Measurements from ENCODE around the gene GPR42. TPM values are rescaled to one million over a fixed set of nuclear protein-coding genes. Genes with fewer than 3 reads are reported as not detected.

Gene GPR42
- total RNA-seq: not detected in 2 replicates

DNA sequence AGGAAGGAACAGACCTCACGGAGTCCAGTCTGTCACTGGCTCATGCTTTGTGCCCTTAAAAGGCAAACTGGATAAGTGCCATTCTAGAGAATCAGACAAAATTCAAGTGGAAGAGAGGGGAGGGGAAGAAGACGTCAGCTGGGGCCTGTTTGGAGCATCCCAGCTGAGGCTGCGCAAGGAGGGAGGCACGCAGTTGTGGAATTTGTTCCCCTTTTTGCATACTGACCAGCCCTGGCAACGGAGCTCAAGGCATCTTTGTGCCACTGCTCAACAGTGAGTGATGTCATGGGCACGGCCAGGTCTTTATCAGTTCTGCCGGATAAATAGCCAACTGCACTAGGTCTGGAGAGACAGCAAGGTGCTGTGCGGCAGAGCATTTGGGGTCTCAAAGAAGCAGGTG is at the start of gene GPR42:
Gene GPR42, plus strand, starts transcription at position 347 of the 400 bp plus-strand sequence. CDS start 292 bp downstream, outside the sequence.

DNA sequence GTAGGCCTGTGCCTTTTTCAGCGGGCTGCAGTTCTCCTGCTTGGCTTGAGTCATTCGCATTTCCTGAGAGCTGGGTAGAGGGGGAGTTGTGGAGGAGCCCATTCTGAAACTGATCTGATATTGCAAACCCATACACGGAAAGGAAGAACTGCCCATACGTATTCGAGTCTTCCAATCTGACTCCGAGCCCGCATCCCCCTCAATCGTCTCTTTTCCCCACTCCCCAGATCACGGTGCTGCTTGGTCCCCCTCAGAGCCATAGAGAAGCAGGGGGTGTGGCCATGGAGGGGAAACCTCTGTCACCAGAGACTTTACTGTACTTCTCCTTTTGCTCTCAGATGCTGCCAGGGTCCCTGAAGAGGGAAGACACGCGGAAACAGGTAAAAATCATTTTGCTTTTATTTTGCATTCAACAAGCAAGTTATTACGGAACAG is 42.0 kb upstream of the GPR42 start, which contains the start of gene CD22:
Gene CD22, plus strand, starts transcription at position 337 of the 435 bp plus-strand sequence. CDS start 2,854 bp downstream, outside the sequence.

DNA sequence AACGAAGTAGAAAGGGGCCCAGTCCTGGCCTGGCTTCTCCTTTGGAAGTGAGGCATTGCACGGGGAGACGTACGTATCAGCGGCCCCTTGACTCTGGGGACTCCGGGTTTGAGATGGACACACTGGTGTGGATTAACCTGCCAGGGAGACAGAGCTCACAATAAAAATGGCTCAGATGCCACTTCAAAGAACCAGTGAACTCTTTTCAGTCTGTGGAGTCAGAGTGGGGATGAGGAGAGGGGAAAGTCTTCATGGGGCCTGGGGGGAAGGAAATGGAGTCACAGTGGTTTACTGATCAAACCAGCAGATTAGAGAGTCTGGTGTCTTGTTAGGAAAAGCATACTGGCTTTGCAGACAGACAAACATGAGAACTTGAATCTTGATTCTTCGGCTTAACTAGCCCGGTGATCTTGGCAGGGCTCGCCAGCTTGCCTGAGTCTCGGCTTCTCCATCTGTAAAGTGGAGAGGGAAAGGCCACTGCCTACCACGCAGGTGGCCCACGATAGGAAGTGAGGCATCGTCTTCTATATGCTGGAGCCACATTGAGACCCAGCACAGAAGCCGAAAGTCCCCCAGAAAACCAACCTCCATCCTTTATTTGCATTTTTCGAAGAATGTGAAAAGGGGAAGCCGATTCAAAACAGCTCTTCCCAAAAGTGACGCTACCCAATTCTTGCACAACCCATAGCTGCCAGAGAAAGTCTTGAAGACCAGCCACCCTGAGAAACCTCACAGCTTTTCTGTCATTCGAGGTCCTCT is 23.5 kb upstream of the GPR42 start, which contains the start of gene FFAR1:
Gene FFAR1, plus strand, starts transcription at position 732 of the 759 bp plus-strand sequence. CDS start 3,650 bp downstream, outside the sequence.

GRCh38 chr19:35357867-35358573 is 12.8 kb upstream of the GPR42 start, which contains the start of gene FFAR3:
FFAR3 (plus strand) TSS chr19:35358460; CDS start chr19:35358891, 431 bp downstream.

Other genes with a start within 250 kb of the GPR42 start
- not detected in 2 replicates for gene LGI4, start 236.0 kb upstream of the GPR42 start, total RNA-seq
- gene FXYD1, start 232.2 kb upstream of the GPR42 start, total RNA-seq: not detected in 2 replicates
- not detected in 2 replicates for gene FXYD7, start 227.8 kb upstream of the GPR42 start, total RNA-seq
- gene FXYD5, start 216.3 kb upstream of the GPR42 start, total RNA-seq: 22.2 and 27.3 TPM in 2 replicates
- gene FAM187B, start 142.3 kb upstream of the GPR42 start, total RNA-seq: not detected in 2 replicates
- 0.34 and 3.5 TPM in 2 replicates for gene LSR, start 122.1 kb upstream of the GPR42 start, total RNA-seq
- gene USF2, start 102.1 kb upstream of the GPR42 start, total RNA-seq: 35.2 and 43.8 TPM in 2 replicates
- 0.17 and 0.22 TPM in 2 replicates for gene HAMP, start 88.5 kb upstream of the GPR42 start, total RNA-seq
- not detected in 2 replicates for gene MAG, start 78.9 kb upstream of the GPR42 start, total RNA-seq
- gene CD22, start 41.9 kb upstream of the GPR42 start, total RNA-seq: 0.11 and 0.26 TPM in 2 replicates
- gene FFAR1, start 23.2 kb upstream of the GPR42 start, total RNA-seq: not detected in 2 replicates
- not detected in 2 replicates for gene FFAR3, start 12.6 kb upstream of the GPR42 start, total RNA-seq
- not detected in 2 replicates for gene FFAR2, start 77.2 kb downstream of the GPR42 start, total RNA-seq
- not detected in 2 replicates for gene KRTDAP, start 119.4 kb downstream of the GPR42 start, total RNA-seq
- not detected in 2 replicates for gene DMKN, start 142.6 kb downstream of the GPR42 start, total RNA-seq
- gene SBSN, start 157.2 kb downstream of the GPR42 start, total RNA-seq: not detected in 2 replicates
- gene GAPDHS, start 162.4 kb downstream of the GPR42 start, total RNA-seq: 0.09 TPM in 1 of 2 replicates, not detected in the other
- gene TMEM147, start 174.6 kb downstream of the GPR42 start, total RNA-seq: 48.7 and 50.9 TPM in 2 replicates
- not detected in 2 replicates for gene ATP4A, start 192.6 kb downstream of the GPR42 start, total RNA-seq
- not detected in 2 replicates for gene PMIS2, start 215.1 kb downstream of the GPR42 start, total RNA-seq
- gene HAUS5, start 241.7 kb downstream of the GPR42 start, total RNA-seq: 3.3 and 3.5 TPM in 2 replicates